Small intestine (tissue), 7 donors: ENCODE data around the gene CHID1. TPM values are rescaled to one million over a fixed set of nuclear protein-coding genes. Genes with fewer than 3 reads are reported as not detected.

Experiments
- DNase-seq, 2 donors: peaks; one replicate each; pipeline versions ENCODE4 v3.0.0 to v3.0.0-alpha.2; 2013
- FAIRE-seq: peaks from 2 replicates; lab custom pipeline; 2012; peaks lifted over from hg19 to GRCh38; lab: Jason Lieb, UNC
- H3K27ac ChIP-seq, 3 donors: one replicate each; pipeline ENCODE4 v1.5.1; 2013; ENCODE audit warnings: low read length in 2 of 3, mild to moderate bottlenecking in 2 of 3, control low read depth in 1 of 3, inconsistent platforms in 1 of 3, low read depth in 1 of 3, moderate library complexity in 1 of 3
- H3K27me3 ChIP-seq, 3 donors: one replicate each; pipeline ENCODE4 v1.6.1; 2013; ENCODE audit warnings: low read length in 3 of 3, inconsistent platforms in 1 of 3; ENCODE audit not compliant: control insufficient read depth in 3 of 3, insufficient read depth in 3 of 3
- H3K36me3 ChIP-seq, 3 donors: one replicate each; pipeline ENCODE4 v1.6.1; 2013; ENCODE audit warnings: low read length in 3 of 3, inconsistent platforms in 1 of 3, low read depth in 1 of 3, mild to moderate bottlenecking in 1 of 3, moderate library complexity in 1 of 3; ENCODE audit not compliant: control insufficient read depth in 3 of 3, insufficient read depth in 2 of 3
- H3K4me1 ChIP-seq, 3 donors: one replicate each; pipeline ENCODE4 v1.6.1; 2013; ENCODE audit warnings: low read length in 2 of 3, inconsistent platforms in 1 of 3, low read depth in 1 of 3, mild to moderate bottlenecking in 1 of 3, moderate library complexity in 1 of 3; ENCODE audit not compliant: control insufficient read depth in 3 of 3, insufficient read depth in 2 of 3
- H3K4me3 ChIP-seq, 3 donors: one replicate each; pipeline ENCODE4 v1.5.1; 2013; ENCODE audit warnings: low read length in 3 of 3, control low read depth in 1 of 3, inconsistent platforms in 1 of 3, low read depth in 1 of 3, mild to moderate bottlenecking in 1 of 3, moderate library complexity in 1 of 3
- H3K9me3 ChIP-seq, 2 donors: one replicate each; pipeline ENCODE4 v1.6.1; 2013; ENCODE audit warnings: low read depth in 1 of 2, low read length in 1 of 2; ENCODE audit not compliant: control insufficient read depth in 2 of 2, insufficient read depth in 1 of 2
- WGBS, 3 donors: extraction: QIAGEN DNeasy Blood & Tissue Kit; methylation state at CpG; one replicate each; pipeline ENCODE4 v1.1.7; 2013; 5-methylcytosine and 5-hydroxymethylcytosine counted together
- polyA plus RNA-seq, 4 donors: library from polyadenylated mRNA; stranded (reverse) in 3 of 4; unstranded in 1 of 4; fragments of 200-250 nt in 3 of 4; fragments of 120-200 nt in 1 of 4; gene quantifications; one replicate each; pipeline versions ENCODE4 v1.2.1 to v1.2.3, GENCODE V29; 2013
- donor health status: healthy with polysubstance abuse.
- donor health status: control.
- donor health status: control.
- donor health status: Bipolar disorder and iron deficiency.
- donor health status: healthy.

Gene CHID1
- polyA plus RNA-seq, 4 donors, result 13.6 to 94.4 (median 42.1) TPM

- Histone ChIP-seq H3K27me3 (peaks cover 0 to 38% (median 0%) of the 10 kb centered on the region in 3 donors), H3K4me1 (peaks cover 4 to 54% (median 9%) of the 10 kb centered on the region in 3 donors), H3K27ac (peak within 1 kb of the TSS; percentile 73 to 89 (median 80)), H3K9me3 (no peaks in the 10 kb centered on the region), H3K36me3 (peaks cover 6 to 38% (median 15%) of the 10 kb centered on the region in 3 donors), H3K4me3 (peak within 1 kb of the TSS; percentile 80 to 94 (median 85))
- DNase-seq (peak; percentile 81 to 94), FAIRE-seq (no peak)
- 0 to 1% (median 1%) methylated on average over 55 to 87 of the region's 87 CpGs for WGBS, 3 donors
These were observed 68.1 kb downstream of the CHID1 start, which contains the start of the genes POLR2L and TSPAN4 for GRCh38 chr11:842370-843002. Gene POLR2L, minus strand, starts transcription at chr11:842529. Its CDS starts 21 bp downstream, at chr11:842508. Gene TSPAN4, plus strand, starts transcription at chr11:842852. Its CDS starts 7,453 bp downstream, at chr11:850305.

- WGBS, 3 donors, result 1% methylated on average over 23 to 27 of the region's 27 CpGs
- H3K27me3 ChIP-seq, result peaks cover 0 to 35% (median 0%) of the 10 kb centered on the region in 3 donors
- no peaks in the 10 kb centered on the region for H3K9me3 ChIP-seq
- peaks cover 4 to 59% (median 9%) of the 10 kb centered on the region in 3 donors for H3K4me1 ChIP-seq
- peak overlapping the region; percentile 80 to 94 (median 85) for H3K4me3 ChIP-seq
- H3K36me3 ChIP-seq, result peaks cover 11 to 44% (median 15%) of the 10 kb centered on the region in 3 donors
- H3K27ac ChIP-seq, result peak overlapping the region; percentile 38 to 89 (median 80)
- DNase-seq, result no peak
- no peak for FAIRE-seq
These were observed 68.6 kb downstream of the CHID1 start for GRCh38 chr11:841981-842369.

GRCh38 chr11:839875-840617 lies 70.6 kb downstream of the CHID1 start:
- peaks cover 14 to 61% (median 15%) of the 10 kb centered on the region in 3 donors for H3K36me3 ChIP-seq
- no peak for FAIRE-seq
- H3K4me1 ChIP-seq, result peaks cover 4 to 67% (median 11%) of the 10 kb centered on the region in 3 donors
- no peak overlapping the region for H3K4me3 ChIP-seq
- H3K9me3 ChIP-seq, result no peaks in the 10 kb centered on the region
- H3K27ac ChIP-seq, result no peak overlapping the region
- H3K27me3 ChIP-seq, result peaks cover 0 to 19% (median 0%) of the 10 kb centered on the region in 3 donors
- WGBS, 3 donors, result 79 to 86% (median 82%) methylated on average over 24 to 25 of the region's 25 CpGs
- no peak for DNase-seq

DNA sequence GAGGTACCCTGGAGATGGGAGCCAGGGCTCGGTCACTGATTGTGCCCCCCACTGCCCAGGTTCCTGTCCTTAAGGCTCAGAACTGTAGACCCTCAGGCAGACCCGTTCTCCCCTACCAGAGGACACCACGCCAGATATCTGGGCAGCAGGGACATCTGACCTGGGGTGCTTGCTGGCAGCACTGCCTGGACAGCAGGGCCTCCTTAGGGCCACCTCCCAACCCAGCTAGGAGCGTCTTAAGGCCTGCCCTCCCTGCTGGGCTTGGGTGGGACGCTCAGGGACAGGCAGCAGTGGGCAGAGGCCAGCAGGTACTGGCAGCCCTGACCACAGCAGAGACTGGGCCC lies 71.4 kb downstream of the CHID1 start:
- peaks cover 14 to 67% (median 15%) of the 10 kb centered on the region in 3 donors for H3K36me3 ChIP-seq
- FAIRE-seq (no peak), DNase-seq (no peak)
- no peaks in the 10 kb centered on the region for H3K9me3 ChIP-seq
- WGBS, 3 donors, result 88 to 96% (median 94%) methylated on average over 5 of the region's 5 CpGs
- peak overlapping the region in 1 of 3 donors; percentile 64 for H3K27ac ChIP-seq
- peaks cover 0 to 12% (median 0%) of the 10 kb centered on the region in 3 donors for H3K27me3 ChIP-seq
- H3K4me3 ChIP-seq, result no peak overlapping the region
- H3K4me1 ChIP-seq, result peaks cover 4 to 65% (median 13%) of the 10 kb centered on the region in 3 donors

GRCh38 chr11:838441-839279 lies 72.0 kb downstream of the CHID1 start:
- Histone ChIP-seq H3K4me3 (no peak overlapping the region), H3K4me1 (peaks cover 4 to 59% (median 13%) of the 10 kb centered on the region in 3 donors), H3K27ac (peak overlapping the region; percentile 4 to 64 (median 32)), H3K9me3 (no peaks in the 10 kb centered on the region), H3K36me3 (peaks cover 14 to 67% (median 15%) of the 10 kb centered on the region in 3 donors), H3K27me3 (peaks cover 0 to 6% (median 0%) of the 10 kb centered on the region in 3 donors)
- 25 to 45% (median 42%) methylated on average over 15 to 17 of the region's 17 CpGs for WGBS, 3 donors
- FAIRE-seq, result no peak
- DNase-seq, result peak; percentile 67 to 81

GRCh38 chr11:837990-838307 lies 72.7 kb downstream of the CHID1 start:
- no peak for FAIRE-seq

GRCh38 chr11:837189-837989 lies 73.2 kb downstream of the CHID1 start:
- H3K4me1 ChIP-seq, result peaks cover 4 to 54% (median 13%) of the 10 kb centered on the region in 3 donors
- no peaks in the 10 kb centered on the region for H3K27me3 ChIP-seq
- DNase-seq (no peak), FAIRE-seq (no peak)
- WGBS, 3 donors, result 84 to 90% (median 89%) methylated on average over 21 to 22 of the region's 22 CpGs
- H3K27ac ChIP-seq, result peak overlapping the region in 1 of 3 donors; percentile 30
- H3K9me3 ChIP-seq, result no peaks in the 10 kb centered on the region
- H3K4me3 ChIP-seq, result no peak overlapping the region
- peaks cover 14 to 67% (median 15%) of the 10 kb centered on the region in 3 donors for H3K36me3 ChIP-seq

More at GRCh38 chr11:837990-838307, 72.7 kb downstream of the CHID1 start:
- 72 to 93% (median 83%) methylated on average over 4 to 8 of the region's 8 CpGs for WGBS, 3 donors
- no peak overlapping the region for H3K4me3 ChIP-seq
- DNase-seq, result no peak
- no peak overlapping the region for H3K27ac ChIP-seq
- peaks cover 14 to 67% (median 15%) of the 10 kb centered on the region in 3 donors for H3K36me3 ChIP-seq
- H3K4me1 ChIP-seq, result peaks cover 4 to 53% (median 13%) of the 10 kb centered on the region in 3 donors
- no peaks in the 10 kb centered on the region for H3K27me3 ChIP-seq
- no peaks in the 10 kb centered on the region for H3K9me3 ChIP-seq
